ENCODE measurements around the gene MYO1D. TPM values are rescaled to one million over a fixed set of nuclear protein-coding genes. Genes with fewer than 3 reads are reported as not detected.

Gene MYO1D
- total RNA-seq, 4 donors from 2014 or later: 36.9 to 49.2 (median 39.5) TPM

GRCh38 chr17:32510466-32510865, 366.5 kb downstream of the MYO1D start:
- no peak for DNase-seq (ENCODE audit: low spot score)
- ATAC-seq (ENCODE audit: low FRiP score): no peak
- no peak for TF ChIP-seq CTCF (IDR thresholded peaks at IDR 0.05)

GRCh38 chr17:32508926-32509325, 368.0 kb downstream of the MYO1D start:
- ATAC-seq (ENCODE audit: low FRiP score) (no peak), DNase-seq (ENCODE audit: low spot score) (no peak)
- no peak for TF ChIP-seq CTCF (IDR thresholded peaks at IDR 0.05)

- ATAC-seq (ENCODE audit: low FRiP score) (no peak), DNase-seq (ENCODE audit: low spot score) (no peak)
- TF ChIP-seq CTCF (IDR thresholded peaks at IDR 0.05): no peak
These were observed 372.5 kb downstream of the MYO1D start for GRCh38 chr17:32504166-32504990.

GRCh38 chr17:32503251-32504165, 373.4 kb downstream of the MYO1D start:
- no peak for TF ChIP-seq CTCF (IDR thresholded peaks at IDR 0.05)
- DNase-seq (ENCODE audit: low spot score) (no peak), ATAC-seq (ENCODE audit: low FRiP score) (no peak)

- ATAC-seq (ENCODE audit: low FRiP score) (no peak), DNase-seq (ENCODE audit: low spot score) (no peak)
- no peak for TF ChIP-seq CTCF (IDR thresholded peaks at IDR 0.05)
These were observed 374.2 kb downstream of the MYO1D start for GRCh38 chr17:32502710-32503109.

- ATAC-seq (ENCODE audit: low FRiP score) (no peak), DNase-seq (ENCODE audit: low spot score) (no peak)
- TF ChIP-seq CTCF (IDR thresholded peaks at IDR 0.05): no peak
These were observed 374.9 kb downstream of the MYO1D start for GRCh38 chr17:32502013-32502412.

Data from omental fat pad (tissue), 4 donors.